SKM-1 (cell line): ENCODE measurements around the gene PSMA7.

Experiments
- DNase-seq: peaks from one replicate; lab custom pipeline; 2025; ENCODE audit not compliant: unreplicated experiment; lab: John Stamatoyannopoulos, UW

The PSMA7 gene

GRCh38 chr20:62143081-62143956 is at the start of gene PSMA7, which contains the start of gene SS18L1:
TSS of gene PSMA7 (minus strand) at chr20:62143394. CDS start at chr20:62143303, 91 bp downstream.
TSS of gene SS18L1 (plus strand) at chr20:62143769. CDS start at chr20:62143821, 52 bp downstream.
- peak; percentile 56 for DNase-seq

- DNase-seq, result no peak
Observed at GRCh38 chr20:62192635-62193034, 49.4 kb upstream of the PSMA7 start.

- DNase-seq, result no peak
Observed at GRCh38 chr20:62191781-62192559, 48.8 kb upstream of the PSMA7 start.

GRCh38 chr20:62190639-62191411 is 47.6 kb upstream of the PSMA7 start:
- no peak for DNase-seq

- no peak for DNase-seq
Observed at GRCh38 chr20:62186887-62187866, 44.0 kb upstream of the PSMA7 start.

- DNase-seq, result no peak
Observed at GRCh38 chr20:62186096-62186426, 42.9 kb upstream of the PSMA7 start.

GRCh38 chr20:62183426-62184142 is 40.4 kb upstream of the PSMA7 start:
- DNase-seq, result no peak

- DNase-seq, result peak; percentile 92
Observed at GRCh38 chr20:62182469-62183425, 39.6 kb upstream of the PSMA7 start, which contains the start of gene MTG2. TSS of gene MTG2 (plus strand) at chr20:62183028. CDS start at chr20:62193421, 10,393 bp downstream.

GRCh38 chr20:62181808-62182207 is 38.6 kb upstream of the PSMA7 start:
- no peak for DNase-seq

GRCh38 chr20:62179162-62179504 is 35.9 kb upstream of the PSMA7 start:
- no peak for DNase-seq

- DNase-seq, result no peak
Observed at GRCh38 chr20:62178316-62179161, 35.3 kb upstream of the PSMA7 start.

- no peak for DNase-seq
Observed at GRCh38 chr20:62177307-62177706, 34.1 kb upstream of the PSMA7 start.

GRCh38 chr20:62176866-62177265 is 33.7 kb upstream of the PSMA7 start:
- no peak for DNase-seq

- DNase-seq, result no peak
Observed at GRCh38 chr20:62175711-62176110, 32.5 kb upstream of the PSMA7 start.

GRCh38 chr20:62174870-62175624 is 31.9 kb upstream of the PSMA7 start:
- no peak for DNase-seq

- DNase-seq, result no peak
Observed at GRCh38 chr20:62174021-62174804, 31.0 kb upstream of the PSMA7 start.
